GM19395 (cell line): Measurements from ENCODE around the gene FCRL5.
A peak's percentile ranks its signal among the peaks of the same experiment; 100 is the strongest.
"Not testable (repeated sequence)": the region's sequence is repeated elsewhere in the genome, so short reads cannot be mapped to it uniquely, and the experiment has no call there.

ENCODE experiments used
- ATAC-seq: cut with Tn5 transposase; IDR thresholded peaks from one replicate; pipeline ENCODE4 v1.9.1; 2021; ENCODE audit warnings: mild to moderate bottlenecking, moderate library complexity; ENCODE audit not compliant: unreplicated experiment

The FCRL5 gene

DNA sequence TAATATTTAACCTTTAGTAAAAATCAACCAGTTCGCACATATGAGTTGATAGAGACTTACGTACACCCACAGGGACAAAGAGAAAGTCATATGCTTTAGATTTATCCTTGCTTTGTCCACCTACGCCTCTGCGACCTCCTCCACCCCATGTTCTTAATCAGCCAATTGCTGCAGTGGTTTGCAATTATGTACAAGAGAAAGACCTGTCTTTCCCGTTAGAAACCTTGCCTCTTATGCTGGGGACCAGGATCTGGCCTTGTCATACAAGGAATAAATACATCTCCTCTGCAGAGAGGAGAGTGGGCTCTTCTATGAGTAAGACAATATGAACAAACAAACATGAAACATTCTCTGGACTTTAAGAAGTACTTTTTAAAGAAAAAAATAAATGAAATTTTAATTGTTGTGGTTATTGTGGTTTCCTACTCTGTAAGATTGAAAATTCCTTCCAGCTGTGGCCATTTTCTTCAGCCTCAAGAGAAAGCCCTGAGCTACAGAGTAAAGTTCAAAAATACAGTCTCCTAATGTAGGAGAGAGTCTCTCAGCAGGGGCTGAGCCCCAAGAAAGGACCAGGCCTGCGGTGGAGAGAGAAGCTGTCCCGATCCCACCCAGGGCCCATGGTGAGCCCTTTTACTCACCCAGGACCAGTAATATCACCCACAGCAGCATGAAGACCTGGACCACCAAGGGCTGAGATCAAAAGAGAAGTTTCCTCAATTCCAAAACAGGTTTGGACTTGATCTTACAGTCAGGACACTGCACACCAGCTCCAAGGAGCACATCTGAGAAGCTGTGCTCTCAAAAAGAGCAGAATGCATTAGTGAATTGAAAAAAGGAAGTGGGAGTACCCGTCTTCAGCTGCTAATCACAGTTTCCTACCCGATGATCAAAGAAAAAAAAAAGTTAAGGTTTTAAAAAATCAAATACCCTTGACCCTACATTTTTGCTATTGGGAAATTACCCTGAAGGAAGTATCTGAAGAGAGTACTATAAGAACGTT is at the start of gene FCRL5:
Gene FCRL5, minus strand, starts transcription at position 822 of the 1,000 bp plus-strand sequence. Its CDS starts 153 bp downstream, at position 669.
- ATAC-seq, result peak; percentile 84

DNA sequence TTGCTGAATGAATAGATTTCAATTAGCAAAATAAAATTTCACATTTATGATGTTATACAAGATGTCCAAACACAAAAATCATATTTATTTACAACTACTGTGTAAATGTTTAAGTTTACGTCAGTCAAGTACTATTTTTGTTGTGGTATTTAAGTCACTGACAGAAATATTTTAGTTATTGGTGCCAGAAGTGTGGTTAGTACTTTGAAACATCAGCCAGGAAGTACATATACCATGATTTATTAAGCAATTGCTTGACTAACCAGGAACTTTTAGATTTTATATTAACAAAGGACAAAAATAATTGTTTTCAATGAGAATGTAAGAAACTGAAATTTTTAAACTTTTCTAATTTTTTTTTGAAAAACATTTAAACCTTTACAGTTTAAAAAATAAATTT is 47.9 kb upstream of the FCRL5 start:
- ATAC-seq, result no peak

DNA sequence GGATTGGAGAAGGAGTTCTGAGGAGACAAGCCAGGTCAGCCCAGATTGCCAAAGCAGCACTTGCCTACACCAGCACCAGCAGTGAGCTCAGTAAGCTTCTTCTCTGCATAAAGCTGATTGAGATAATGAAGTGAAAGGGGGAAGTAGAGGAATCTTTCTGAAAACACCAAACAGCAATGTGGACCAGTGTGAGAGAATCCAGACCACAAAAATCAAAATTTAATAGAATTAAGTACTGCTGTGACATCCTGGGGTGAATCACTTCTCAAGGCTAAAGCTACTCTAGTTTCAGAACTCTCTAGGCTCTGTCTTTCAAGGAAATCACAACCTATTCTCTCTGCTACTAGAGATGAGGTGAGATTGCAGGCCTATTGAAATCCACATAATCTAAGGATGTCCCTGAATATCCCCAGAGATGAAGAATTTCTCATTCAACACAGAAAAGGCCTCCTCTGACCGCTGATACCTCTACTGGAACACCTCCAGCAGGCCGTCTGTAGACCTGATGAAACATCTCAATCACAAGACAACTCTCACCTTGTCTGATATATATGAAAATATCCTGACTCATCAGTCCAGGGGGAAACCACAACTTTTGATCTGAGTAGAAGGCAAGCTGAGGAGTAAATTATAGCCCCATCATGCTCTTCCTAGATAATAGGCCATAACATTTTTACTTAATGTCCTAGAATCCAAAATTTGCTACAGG is 45.8 kb upstream of the FCRL5 start, which contains the start of gene FCRL4:
Gene FCRL4, minus strand, starts transcription at position 127 of the 709 bp plus-strand sequence. CDS start 141 bp downstream, outside the sequence.
- ATAC-seq, result peak; percentile 61

DNA sequence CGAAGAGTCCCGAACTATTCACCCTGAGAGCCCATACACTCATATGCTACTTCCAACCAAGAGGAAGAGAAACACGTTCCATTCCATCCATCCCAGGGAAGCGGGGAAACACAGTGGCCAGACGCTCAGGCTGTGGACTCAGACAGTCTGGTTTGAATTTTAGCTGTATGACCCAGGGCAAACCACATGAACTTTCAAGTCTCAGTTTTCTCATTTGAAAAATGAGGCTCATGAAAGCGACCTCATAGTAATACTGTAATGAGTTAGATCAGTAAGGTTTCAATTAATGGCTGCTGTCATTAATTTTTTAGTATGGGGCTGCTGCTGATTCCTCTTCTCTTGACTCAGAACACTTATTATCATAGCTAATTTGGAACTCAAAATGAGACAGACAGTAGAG is 44.1 kb upstream of the FCRL5 start:
- ATAC-seq, result peak; percentile 49

DNA sequence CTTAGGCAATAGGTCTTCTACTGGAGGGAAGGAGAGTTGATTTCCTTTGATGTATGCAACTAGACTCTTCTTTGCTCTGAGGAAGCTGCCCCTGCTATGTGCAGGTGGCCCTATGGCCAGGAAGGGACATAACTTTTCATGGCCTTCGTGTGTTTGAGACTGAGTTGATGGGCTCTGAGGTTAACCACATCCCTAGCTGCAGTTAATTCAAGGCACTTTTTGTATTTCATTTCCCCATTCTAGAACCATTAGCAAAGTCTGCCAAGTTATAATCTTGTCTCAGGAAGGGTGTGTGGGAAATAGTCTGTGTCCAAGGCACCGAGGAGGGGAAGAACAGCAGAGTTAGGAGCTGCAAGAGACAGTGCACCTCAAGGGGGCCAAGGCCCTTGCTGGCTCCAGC is 43.0 kb upstream of the FCRL5 start:
- ATAC-seq, result peak; percentile 80

DNA sequence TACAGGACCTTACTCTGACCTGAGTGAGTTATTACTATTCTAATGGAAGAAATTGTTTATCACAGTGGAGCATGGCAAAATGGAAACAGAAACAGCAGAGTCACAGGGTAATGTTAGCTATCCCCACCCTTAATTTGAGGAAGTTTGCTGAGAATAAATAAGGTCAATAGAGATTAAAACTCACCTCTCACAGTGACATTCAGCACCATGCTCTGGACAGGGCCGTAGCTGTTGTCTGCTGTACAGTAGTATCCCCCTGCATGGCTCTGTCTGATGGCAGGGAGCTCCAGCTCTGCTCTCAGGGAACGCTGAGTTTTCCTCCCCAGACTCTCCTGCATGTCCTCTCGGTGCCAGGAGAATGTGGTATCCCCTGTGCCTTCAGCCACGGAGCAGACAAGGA is 33.7 kb upstream of the FCRL5 start:
- ATAC-seq, result no peak

DNA sequence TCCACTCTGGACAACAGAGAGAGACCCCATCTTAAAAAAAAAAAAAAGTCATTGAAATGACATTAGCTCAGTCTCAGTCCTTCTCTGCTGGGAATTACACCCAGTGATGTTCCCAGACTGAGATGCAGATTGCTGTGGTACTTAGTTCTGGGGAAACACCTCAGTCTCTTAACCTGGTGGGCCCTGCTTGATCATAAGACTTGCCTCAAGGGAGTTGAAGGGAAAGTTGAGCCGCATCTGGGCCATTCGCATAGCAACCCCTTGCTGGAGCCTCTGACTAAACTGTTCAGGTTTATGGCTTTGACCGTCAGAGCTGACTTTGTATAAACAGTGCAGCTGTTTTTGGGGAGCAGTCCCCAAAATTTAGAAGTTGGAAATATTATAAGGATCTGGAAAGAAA is 32.2 kb upstream of the FCRL5 start:
- ATAC-seq, result no peak

DNA sequence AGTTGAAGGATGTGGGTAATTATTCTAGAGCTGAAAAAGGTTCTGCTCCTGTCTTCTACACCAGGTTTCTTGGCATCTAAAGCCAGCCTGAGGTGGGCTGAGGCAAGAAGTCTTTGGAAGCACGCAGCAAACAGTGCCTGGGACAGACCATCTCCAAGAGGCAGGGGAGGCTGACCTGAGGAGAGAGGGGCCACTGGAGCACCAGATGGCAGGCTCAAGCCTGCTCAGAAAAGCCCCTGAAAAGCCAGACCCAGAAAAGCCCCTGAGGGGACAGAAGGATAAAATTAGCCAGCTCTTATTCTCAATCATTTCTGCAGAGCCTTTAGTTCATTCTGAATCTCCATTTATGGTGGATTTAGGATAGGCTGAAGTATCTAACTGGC is 28.5 kb upstream of the FCRL5 start:
- no peak for ATAC-seq

DNA sequence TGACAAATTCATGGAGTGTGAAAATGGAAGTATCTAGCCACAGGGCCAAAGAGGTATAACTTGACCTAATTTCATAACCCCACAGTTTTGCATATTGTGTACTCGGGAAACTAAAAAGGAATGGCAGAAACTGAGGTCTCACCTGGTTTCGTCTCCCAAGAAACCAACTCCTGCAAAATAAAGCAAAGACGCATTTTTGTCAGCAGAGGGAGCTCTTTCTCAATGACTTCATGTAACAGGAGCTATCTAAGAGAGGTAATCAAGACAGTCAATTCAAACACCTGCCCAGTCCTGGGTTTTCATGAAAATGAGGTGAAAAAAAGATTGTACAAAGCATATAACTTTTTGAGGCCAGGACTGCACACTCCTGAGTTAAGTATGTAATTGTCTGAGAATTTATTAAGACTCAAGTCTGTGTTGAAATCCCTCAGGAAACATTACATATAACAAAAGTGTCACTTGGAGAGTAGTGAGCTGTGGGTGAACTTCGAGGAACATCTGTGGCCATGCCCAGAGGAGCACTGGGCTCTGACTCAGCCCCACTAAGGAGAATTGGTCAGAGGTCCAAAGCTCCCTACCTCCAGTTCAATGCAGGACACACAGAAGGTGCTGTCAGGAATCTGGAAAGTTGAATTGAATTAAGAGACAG is 28.0 kb upstream of the FCRL5 start:
- ATAC-seq, result peak; percentile 54

DNA sequence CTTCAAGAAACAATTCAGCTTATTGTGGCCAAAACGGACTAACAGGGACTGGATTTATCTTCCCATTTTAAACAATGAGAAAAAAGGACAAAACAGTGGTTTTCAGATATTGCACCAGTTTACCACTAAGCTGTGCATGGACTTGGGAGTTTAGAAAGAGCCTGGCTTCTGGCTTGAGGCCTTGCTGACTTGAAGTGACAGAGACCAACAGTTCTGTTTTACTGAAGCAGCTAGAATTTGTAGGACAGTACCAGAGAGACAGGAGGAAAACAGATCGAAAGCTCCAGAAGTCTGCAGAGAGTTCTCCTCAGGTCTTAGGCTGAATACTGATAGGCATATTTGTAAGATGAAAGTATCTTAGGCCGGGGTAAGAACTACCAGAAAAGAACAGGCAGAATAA is 25.1 kb upstream of the FCRL5 start:
- ATAC-seq, result no peak

DNA sequence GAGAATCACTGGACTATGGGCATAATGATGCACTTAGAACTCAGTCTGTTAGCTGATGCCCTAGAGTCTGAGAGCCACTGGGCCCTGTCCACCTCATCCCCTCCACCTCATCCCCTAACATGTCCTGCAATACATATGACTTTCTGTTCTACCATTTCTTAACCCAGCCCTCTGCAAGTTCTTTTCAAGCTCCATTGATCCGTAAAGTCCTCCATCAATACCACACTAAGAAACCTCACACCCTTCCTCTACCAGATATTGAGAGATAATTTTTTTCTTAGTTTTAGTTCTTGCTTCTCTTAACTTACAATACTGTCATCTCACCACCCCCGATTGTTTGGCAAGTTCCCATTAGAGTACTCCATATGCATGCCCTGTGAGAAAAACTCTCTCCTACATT is 23.4 kb upstream of the FCRL5 start:
- ATAC-seq, result peak; percentile 74

DNA sequence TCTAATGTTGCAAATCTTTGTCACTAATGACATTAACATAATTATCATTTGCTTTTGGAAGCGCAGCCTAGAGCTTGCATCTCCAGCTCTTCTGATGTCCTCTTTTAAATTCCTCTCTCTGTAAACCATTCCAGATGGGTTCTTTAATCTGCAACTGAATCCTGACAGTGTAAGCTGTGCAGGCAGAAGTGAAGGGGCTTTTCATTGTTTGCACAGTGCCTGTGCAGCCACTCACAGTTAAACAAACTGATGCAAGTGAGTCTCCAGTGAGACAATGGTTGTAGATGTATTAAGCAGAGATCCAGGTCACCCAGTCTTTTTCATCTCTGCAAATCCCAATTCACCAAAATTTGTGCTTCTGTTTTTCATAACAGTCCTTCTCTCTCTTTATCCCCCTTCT is 22.5 kb upstream of the FCRL5 start:
- ATAC-seq, result no peak

DNA sequence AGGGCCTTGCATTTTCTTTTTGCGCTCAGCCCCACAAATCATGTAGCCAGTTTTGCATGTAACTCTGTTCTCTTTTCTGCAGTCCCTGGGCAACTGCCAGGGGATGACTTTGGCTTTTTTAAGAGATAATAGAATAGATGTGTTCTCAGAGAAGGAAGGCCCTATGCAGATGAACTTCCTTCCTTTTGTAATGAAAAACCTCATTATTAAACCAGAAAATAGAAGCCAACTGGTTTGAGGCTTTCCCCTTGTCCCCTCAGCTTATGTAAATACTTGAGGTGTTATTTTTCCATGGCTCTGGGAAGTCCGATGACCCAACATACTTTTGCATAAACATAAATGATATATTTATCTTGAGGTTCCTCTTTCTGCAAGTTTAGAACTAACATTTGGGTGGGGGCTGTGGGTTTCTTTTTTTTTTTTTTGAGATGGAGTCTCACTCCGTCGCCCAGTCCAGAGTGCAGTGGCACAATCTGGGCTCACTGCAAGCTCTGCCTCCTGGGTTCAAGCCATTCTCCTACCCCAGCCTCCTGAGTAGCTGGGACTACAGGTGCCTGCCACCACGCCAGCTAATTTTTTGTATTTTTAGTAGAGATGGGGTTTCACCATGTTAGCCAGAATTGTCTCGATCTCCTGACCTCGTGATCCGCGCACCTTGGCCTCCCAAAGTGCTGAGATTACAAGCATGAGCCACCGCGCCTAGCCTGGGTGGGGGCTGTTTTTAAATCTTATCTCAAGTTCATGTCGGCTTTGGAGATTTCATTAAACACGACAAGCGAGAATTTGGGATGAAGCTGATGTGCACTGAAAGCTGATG is 14.4 kb upstream of the FCRL5 start:
- no peak for ATAC-seq

DNA sequence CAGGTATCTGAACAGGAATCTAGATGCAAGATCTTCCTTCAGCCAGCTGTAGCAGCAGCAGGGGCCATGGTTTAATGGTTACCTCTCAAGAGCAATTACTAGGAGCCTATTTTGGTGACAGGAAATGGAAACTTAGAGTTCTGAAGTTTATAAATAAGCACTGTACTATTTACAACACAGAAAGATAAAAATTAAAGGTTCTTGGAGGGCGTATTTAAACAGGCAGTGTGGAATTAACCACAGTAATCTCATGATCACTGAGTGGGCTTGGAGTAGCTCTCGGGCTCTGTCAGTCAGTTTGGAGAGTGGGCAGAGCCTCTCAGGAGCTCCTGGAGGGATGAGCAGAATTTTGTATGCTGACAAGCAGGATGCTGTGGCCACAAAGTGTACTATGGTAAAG is 10.2 kb upstream of the FCRL5 start:
- peak; percentile 88 for ATAC-seq

DNA sequence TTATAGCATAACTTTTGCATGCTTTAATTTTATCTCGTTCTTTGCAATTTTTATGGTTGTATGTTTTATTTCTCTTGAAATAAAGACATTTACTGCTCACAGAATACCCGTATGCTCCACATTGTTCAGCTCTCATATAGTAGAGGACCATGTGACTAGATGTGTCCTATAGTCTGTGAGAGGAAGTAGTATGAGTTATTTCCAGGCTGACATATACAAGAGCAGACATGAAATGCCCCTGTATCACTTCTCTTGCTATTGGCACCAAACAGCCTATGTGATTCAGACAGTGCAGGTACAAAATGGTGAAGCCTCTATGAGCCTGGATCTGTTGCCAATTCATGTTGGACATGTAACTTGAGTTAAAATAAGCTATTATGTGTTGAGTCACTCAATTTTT is 5.8 kb upstream of the FCRL5 start:
- no peak for ATAC-seq

DNA sequence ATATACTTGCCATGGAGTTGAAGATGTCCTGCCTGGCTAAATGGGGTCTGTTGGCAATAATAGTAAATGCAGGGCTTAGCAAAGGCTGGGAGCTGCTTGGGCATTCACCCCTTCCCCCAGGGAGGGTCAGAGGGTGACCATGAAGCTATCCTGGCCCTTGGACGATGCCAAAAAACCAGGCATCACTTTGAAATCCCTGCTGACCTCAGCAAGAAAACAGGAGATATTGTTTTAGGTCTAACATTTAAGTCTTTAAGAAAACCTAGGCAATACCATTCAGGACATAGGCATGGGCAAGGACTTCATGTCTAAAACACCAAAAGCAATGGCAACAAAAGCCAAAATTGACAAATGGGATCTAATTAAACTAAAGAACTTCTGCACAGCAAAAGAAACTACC is 4.2 kb downstream of the FCRL5 start:
- not testable (repeated sequence) for ATAC-seq

DNA sequence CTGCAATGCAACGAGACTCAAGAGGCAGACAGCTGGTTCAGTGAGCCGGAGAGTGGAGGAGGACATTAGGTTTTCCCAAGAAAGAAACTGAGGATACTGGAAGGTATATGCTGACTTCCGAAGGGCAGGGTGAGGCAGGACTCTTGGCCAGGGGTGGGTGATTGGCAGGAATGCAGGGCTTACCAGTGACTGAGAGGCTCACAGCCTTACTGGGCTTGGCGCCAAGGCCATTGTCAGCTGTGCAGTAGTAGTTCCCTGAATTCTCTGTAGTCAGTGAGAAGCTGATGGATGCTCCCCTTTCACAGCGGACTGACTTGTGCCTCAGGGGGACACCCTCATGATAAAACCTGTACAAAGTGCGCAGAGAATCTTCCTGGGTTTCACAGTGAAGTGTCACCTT is 9.6 kb downstream of the FCRL5 start:
- no peak for ATAC-seq

DNA sequence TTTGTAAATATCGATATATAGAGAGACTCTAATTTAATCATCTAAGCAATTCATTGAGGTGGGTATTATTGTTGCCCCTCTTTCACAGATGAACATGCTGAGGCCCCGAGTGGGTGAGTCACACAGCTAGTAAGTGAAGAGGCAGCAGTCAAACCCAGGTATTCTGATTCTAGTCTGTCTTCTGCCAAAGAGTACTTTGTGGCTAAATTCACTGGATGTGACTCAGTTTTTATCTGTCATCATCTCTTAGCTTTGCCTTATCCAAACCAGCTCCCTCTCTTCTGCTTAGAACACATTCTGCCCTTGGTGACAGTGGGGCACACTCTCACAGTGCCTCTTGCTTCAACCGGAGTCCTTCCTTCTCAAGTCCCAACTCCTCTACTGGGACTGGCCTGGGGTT is 11.5 kb downstream of the FCRL5 start:
- ATAC-seq, result no peak

DNA sequence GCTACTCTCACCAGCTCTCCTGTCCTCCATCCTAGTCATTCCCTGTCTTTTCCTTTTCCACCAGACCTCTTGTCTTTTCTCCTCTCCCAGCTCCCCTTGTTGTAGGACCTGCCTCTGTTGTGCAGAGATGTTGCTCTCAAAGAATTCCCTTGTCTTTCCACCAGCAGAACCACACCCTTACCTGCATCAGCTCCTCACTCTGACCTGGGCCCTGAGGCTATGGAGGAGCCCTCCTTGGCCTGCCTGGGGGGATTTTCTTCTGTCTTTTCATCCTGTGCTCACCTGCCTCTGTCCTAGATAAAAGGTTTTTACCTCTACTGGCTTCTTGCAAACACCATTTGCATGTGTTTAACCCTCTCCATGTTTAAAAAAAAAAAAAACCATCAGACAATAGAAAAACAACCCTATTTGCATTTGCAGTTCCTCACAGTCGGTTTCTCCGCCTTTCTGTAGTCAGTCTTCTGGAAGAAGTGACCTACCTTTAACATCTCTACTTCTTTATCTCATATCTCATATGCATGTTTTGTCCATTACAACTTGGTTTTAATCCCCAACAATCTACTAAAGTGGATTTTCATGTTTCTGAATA is 12.1 kb downstream of the FCRL5 start:
- no peak for ATAC-seq

DNA sequence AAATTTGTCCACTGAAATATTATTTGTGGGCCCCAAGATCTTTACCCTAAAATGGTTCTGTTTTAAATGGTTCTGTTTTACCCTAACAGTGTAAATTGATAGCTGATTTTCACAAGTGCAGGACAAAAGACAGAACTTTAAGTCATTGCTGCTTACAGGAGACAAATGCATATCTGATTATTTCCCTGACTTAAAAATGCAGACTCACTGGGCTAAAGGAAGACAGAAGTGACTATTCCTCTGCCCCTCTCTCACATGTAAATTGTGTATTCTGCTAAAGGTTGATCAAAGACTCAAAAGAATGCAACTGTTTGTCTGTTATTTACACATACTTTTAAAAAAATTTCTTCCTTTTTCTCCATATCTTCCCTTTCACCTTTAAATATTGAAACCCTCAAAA is 12.7 kb downstream of the FCRL5 start:
- ATAC-seq, result no peak
